ENCODE data around the gene GIGYF1. TPM values are rescaled to one million over a fixed set of nuclear protein-coding genes. Genes with fewer than 3 reads are reported as not detected.
A peak's percentile ranks its signal among the peaks of the same experiment; 100 is the strongest.

GIGYF1 gene
- total RNA-seq, 1 donor, result 20.7 TPM

DNA sequence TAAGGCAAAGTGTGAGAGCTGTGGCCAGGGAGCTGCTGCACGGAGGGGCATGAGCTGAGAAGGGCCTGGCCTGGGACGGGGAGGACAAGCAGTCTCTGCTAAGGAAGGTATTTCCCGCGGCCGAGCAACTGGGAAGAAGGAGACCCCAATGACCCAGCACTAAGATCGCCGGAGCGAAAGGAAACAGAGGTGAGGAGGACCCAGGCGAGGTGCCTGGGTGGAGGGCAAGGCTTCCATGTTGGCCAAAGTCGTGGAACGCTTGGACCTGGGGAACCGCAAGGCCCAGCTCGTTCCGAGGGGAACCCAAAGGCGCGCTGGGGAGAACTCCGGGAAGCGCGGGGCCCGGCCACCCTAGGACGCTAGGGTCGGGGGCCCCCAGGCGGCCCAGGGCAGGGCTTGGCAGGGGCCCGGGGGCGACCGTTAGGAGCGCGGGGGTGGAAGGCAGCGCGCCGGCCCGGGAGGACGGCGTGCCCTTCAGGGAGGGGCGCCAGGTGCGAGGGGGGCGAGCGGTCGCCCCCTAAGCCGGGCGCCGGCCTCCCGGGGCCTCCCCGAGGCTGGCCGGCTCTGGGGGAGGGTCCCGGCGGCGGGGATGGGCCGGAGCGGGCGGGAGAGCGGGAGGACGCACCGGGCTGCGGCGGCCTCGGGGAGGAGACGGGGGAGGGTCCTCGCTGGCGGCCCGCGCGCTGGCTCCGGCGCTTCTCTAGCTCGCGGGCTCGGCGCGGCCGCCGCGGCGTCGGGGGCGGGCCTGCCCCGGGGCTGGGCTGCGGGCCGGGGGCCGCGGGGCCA, 545 bp downstream of the GIGYF1 start:
- H3K4me3 ChIP-seq (ENCODE audit: low read depth, low read length), result peak overlapping the region; percentile 83
- TF ChIP-seq, protein P1, sequence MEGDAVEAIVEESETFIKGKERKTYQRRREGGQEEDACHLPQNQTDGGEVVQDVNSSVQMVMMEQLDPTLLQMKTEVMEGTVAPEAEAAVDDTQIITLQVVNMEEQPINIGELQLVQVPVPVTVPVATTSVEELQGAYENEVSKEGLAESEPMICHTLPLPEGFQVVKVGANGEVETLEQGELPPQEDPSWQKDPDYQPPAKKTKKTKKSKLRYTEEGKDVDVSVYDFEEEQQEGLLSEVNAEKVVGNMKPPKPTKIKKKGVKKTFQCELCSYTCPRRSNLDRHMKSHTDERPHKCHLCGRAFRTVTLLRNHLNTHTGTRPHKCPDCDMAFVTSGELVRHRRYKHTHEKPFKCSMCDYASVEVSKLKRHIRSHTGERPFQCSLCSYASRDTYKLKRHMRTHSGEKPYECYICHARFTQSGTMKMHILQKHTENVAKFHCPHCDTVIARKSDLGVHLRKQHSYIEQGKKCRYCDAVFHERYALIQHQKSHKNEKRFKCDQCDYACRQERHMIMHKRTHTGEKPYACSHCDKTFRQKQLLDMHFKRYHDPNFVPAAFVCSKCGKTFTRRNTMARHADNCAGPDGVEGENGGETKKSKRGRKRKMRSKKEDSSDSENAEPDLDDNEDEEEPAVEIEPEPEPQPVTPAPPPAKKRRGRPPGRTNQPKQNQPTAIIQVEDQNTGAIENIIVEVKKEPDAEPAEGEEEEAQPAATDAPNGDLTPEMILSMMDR (IDR thresholded peaks at IDR 0.05; ENCODE audit: insufficient read depth, low read length), result no peak
- DNase-seq (ENCODE audit: low read depth), result no peak

DNA sequence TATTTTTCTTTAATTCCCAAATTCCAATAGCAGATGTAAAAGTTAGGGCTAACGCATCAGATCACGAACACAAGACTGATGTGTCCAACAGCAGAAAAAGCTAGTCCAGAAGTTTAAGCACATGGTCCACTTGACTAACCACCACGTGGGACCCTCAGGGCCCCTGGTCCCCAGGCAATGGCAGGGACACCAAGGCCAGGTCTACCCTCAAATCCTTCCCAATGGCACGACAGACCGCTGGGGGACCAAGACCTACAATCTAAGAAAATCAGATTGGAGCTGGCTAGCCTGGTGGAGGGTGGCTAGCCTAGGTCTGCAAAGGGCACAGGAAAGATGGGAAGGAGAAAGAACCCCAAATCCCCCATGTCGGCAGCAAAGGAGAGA, 1.5 kb downstream of the GIGYF1 start:
- TF ChIP-seq, protein P1 (IDR thresholded peaks at IDR 0.05; ENCODE audit: insufficient read depth, low read length), result no peak
- DNase-seq (ENCODE audit: low read depth), result no peak
- peak overlapping the region; percentile 83 for H3K4me3 ChIP-seq (ENCODE audit: low read depth, low read length)

DNA sequence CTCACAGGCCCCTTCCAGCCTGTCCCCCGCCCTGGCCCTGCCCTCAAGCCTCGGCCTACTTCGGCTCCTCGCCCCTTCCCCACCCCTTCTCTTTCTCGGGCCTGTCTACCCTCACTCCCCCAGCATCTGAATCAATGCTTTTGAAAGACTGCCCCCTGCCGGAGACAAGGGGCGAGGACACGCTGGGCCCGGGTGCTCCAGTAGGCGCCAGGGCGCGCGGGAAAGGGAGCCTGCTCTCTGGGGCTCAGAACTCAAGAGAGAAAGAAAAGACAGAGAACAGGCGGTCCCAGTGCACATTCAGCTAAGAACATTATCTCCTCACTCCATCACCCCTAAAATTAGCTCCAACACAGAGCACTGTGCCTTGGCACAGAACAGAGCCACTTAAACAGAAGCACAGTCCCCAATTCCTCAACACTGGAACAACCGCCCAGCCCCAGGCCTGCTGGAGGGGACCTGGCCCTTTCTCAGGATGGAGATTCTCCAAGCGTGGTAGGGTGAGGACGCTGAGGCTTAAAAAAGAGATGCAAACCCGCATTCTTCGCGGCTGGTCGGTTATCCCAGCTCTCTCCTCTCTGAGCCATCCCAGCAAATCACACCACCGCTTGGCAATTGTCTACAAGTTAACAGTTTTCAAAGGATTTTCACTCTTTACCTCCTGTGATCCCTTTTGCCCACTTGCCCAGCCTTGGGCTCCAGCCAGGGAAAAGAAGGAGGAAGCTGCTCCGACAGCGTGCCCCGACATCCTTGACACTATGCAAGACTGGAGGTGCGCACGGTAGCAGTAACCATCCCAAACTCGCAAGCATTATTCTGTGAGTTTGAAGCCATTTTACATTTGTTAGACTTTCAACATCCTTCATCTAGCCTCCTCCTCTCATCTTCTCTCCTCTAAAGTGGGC, 2.1 kb downstream of the GIGYF1 start:
- peak; percentile 71 for DNase-seq (ENCODE audit: low read depth)
- TF ChIP-seq, protein P1 (IDR thresholded peaks at IDR 0.05; ENCODE audit: insufficient read depth, low read length), result peak; percentile 93
- peak overlapping the region; percentile 83 for H3K4me3 ChIP-seq (ENCODE audit: low read depth, low read length)

DNA sequence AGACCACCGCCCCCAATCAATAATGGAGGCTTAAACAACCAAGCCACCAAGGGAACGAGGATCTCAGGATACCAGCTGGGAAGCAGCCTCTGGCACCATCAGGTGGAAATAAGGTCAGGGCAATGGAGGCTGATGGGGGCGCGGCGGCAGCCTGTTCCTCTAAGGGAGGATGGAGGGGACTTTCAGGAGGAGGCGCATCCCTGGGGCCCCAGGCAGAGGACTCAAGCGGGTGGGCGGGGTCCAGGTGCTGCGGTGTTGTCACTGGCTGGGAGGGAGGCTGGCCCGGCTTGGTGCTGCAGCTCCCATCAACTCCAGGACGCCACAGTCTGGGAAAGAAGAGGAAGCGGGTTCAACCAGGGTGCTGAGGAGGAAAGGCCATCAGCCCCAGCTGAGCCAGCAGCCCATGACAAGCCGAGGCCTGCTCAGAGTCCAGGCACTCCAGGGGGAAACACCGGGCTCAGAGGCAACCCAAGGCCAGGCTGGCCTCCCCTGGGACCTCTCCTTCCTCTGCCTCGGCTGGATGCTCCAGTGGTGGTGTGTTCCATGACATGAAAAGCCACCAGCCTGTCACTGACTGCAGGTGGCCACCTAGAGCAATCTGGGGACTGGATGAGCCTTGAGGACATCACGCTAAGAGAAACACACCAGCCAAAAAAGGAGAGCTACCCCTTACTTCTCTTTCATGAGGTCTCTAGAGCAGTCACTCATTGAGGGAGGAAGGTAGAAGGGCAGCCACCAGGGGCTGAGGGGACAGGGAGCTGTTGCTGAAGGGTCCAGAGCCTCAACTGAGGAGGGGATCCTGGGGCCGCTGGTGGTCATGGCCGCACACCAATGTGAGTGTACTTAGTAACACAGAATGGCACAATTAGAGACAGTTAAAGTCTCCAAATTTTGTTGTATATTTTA, 4.6 kb downstream of the GIGYF1 start:
- no peak overlapping the region for H3K4me3 ChIP-seq (ENCODE audit: low read depth, low read length)
- no peak for DNase-seq (ENCODE audit: low read depth)
- TF ChIP-seq, protein P1 (IDR thresholded peaks at IDR 0.05; ENCODE audit: insufficient read depth, low read length), result no peak

DNA sequence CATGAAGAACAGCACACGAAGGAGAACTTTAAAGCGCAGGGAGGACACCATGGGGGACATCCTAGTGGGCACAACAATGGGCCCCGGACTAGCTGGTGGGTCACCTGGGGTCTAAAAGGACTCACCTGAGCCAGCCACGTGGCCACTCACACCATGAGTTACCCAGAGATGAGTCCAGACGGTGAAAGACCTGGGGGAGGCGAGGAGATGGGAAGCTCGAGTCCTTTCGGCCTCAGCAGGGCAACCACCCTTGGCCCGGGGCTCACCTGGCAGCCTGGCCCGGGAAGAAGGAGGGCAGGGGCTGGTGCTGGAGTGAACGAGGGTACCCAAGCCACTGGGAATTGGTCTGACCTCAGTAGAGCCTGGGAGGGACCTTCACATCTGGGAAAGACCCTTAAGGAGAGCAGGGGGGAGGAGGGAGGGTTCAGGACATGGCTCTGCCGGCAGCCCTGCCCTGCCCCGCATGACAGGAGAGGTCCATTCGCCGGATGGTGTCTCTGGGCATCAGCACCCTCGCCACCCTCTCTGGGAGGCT, 5.7 kb downstream of the GIGYF1 start:
- TF ChIP-seq, protein P1 (IDR thresholded peaks at IDR 0.05; ENCODE audit: insufficient read depth, low read length), result no peak
- H3K4me3 ChIP-seq (ENCODE audit: low read depth, low read length), result no peak overlapping the region
- no peak for DNase-seq (ENCODE audit: low read depth)

DNA sequence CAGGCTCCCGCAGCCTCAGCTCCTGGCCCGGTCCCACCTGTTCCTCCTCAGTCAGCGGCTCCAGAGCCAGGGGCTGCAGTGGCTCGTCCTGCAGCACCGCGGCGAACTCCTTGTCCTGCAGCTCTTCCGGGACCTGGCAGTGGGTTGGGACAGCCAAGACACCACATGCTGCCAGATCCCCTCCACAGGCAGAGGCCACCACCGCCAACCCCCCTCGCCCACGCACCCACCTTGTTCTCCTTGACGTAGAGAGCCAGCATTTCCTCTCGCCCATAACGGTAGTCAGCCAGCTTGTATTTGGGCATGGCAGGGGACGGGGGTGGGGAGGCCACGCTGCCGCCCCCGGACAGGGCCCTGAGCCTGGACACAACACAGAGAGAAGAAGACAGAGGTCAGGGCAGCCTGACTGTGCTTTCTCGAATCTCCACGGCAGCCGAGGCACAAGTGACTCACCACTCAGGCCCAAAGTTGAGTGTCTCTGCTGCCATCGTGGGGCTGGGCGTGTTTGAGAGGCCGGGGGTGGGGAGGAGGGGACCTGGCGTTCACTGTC, 6.2 kb downstream of the GIGYF1 start:
- DNase-seq (ENCODE audit: low read depth), result no peak
- TF ChIP-seq, protein P1 (IDR thresholded peaks at IDR 0.05; ENCODE audit: insufficient read depth, low read length), result no peak

More for the DNA sequence above, 6.2 kb downstream of the GIGYF1 start:
- H3K4me3 ChIP-seq (ENCODE audit: low read depth, low read length), result no peak overlapping the region
